AG08396 (cell line): Measurements from ENCODE around the gene FCN3.

ENCODE experiments used
- DNase-seq: peaks from one replicate; pipeline ENCODE4 v3.0.0; 2012; ENCODE audit warnings: low spot score, mixed read lengths

The FCN3 gene

GRCh38 chr1:27341525-27342252 lies 32.9 kb downstream of the FCN3 start, which contains the start of gene SYTL1:
Gene SYTL1, plus strand, starts transcription at chr1:27342022. Its CDS starts 3,313 bp downstream, at chr1:27345335.
- peak; percentile 87 for DNase-seq

- DNase-seq, result no peak
These were observed 35.4 kb downstream of the FCN3 start for GRCh38 chr1:27339213-27339612.

GRCh38 chr1:27338751-27339150 lies 35.9 kb downstream of the FCN3 start:
- DNase-seq, result no peak

- no peak for DNase-seq
These were observed 37.9 kb downstream of the FCN3 start for GRCh38 chr1:27336756-27337155.

GRCh38 chr1:27335506-27336422 lies 38.9 kb downstream of the FCN3 start:
- DNase-seq, result no peak

GRCh38 chr1:27333717-27334279 lies 40.8 kb downstream of the FCN3 start:
- DNase-seq, result no peak

- peak; percentile 81 for DNase-seq
These were observed 41.9 kb downstream of the FCN3 start for GRCh38 chr1:27332536-27333281.

- DNase-seq, result no peak
These were observed 42.7 kb downstream of the FCN3 start for GRCh38 chr1:27331922-27332321.

- DNase-seq, result no peak
These were observed 43.2 kb downstream of the FCN3 start for GRCh38 chr1:27331426-27331825.

- no peak for DNase-seq
These were observed 43.8 kb downstream of the FCN3 start for GRCh38 chr1:27330786-27331185.

GRCh38 chr1:27327964-27328363 lies 46.7 kb downstream of the FCN3 start:
- no peak for DNase-seq

GRCh38 chr1:27325286-27325685 lies 49.3 kb downstream of the FCN3 start:
- no peak for DNase-seq

GRCh38 chr1:27322569-27323240 lies 51.9 kb downstream of the FCN3 start:
- no peak for DNase-seq

- DNase-seq, result peak; percentile 97
These were observed 52.6 kb downstream of the FCN3 start, which contains the start of gene TMEM222 for GRCh38 chr1:27321813-27322568. Gene TMEM222, plus strand, starts transcription at chr1:27322163. Its CDS starts 35 bp downstream, at chr1:27322198.
